Liver (tissue), 9 donors: ENCODE data around the gene LIN9. TPM values are rescaled to one million over a fixed set of nuclear protein-coding genes. Genes with fewer than 3 reads are reported as not detected.

Experiments
- DNase-seq: peaks from one replicate; pipeline ENCODE4 v3.0.0-alpha.2; 2017; ENCODE audit warnings: low spot score
- H3K27ac ChIP-seq, 2 donors: one replicate each; pipeline ENCODE4 v1.7.0; 2013; ENCODE audit warnings: inconsistent platforms in 2 of 2, low read length in 2 of 2, control low read depth in 1 of 2, low read depth in 1 of 2, mild to moderate bottlenecking in 1 of 2
- H3K27me3 ChIP-seq, 4 donors: one replicate each; pipeline versions ENCODE4 v1.6.1 to v1.7.0; 2013; ENCODE audit warnings: low read length in 3 of 4, inconsistent platforms in 1 of 4, mild to moderate bottlenecking in 1 of 4, moderate library complexity in 1 of 4; ENCODE audit not compliant: control insufficient read depth in 4 of 4, insufficient read depth in 4 of 4
- H3K36me3 ChIP-seq, 4 donors: one replicate each; pipeline versions ENCODE4 v1.6.1 to v1.7.0; 2013; ENCODE audit warnings: low read length in 3 of 4, mild to moderate bottlenecking in 3 of 4, low read depth in 1 of 4, moderate library complexity in 1 of 4; ENCODE audit not compliant: control insufficient read depth in 4 of 4, insufficient read depth in 3 of 4
- H3K4me1 ChIP-seq, 4 donors: one replicate each; pipeline versions ENCODE4 v1.6.1 to v1.7.0; 2013; ENCODE audit warnings: low read length in 3 of 4, mild to moderate bottlenecking in 3 of 4, moderate library complexity in 1 of 4; ENCODE audit not compliant: control insufficient read depth in 4 of 4, insufficient read depth in 4 of 4
- H3K4me3 ChIP-seq, 3 donors: one replicate each; pipeline versions ENCODE4 v1.6.1 to v1.7.0; 2013; ENCODE audit warnings: low read length in 3 of 3, control low read depth in 1 of 3, low read depth in 1 of 3, mild to moderate bottlenecking in 1 of 3
- H3K9ac ChIP-seq, 2 donors: one replicate each; pipeline ENCODE4 v1.7.0; 2013; ENCODE audit warnings: low read length in 2 of 2, mild to moderate bottlenecking in 2 of 2, moderate library complexity in 2 of 2, control low read depth in 1 of 2, low read depth in 1 of 2
- H3K9me3 ChIP-seq, 4 donors: one replicate each; pipeline versions ENCODE4 v1.6.1 to v1.7.0; 2013; ENCODE audit warnings: low read length in 3 of 4; ENCODE audit not compliant: control insufficient read depth in 4 of 4
- EGR1 ChIP-seq, 2 donors: IDR thresholded peaks; 2 replicates each; pipeline ENCODE4 v1.6.1; 2016 to 2018; ENCODE audit warnings: antibody characterized with exemption in 2 of 2, low read depth in 2 of 2
- FOXA1 ChIP-seq: IDR thresholded peaks from 2 replicates; pipeline ENCODE4 v1.6.1; 2016; ENCODE audit warnings: antibody characterized with exemption
- FOXA2 ChIP-seq: IDR thresholded peaks from 2 replicates; pipeline ENCODE4 v1.6.1; 2016; ENCODE audit warnings: antibody characterized with exemption
- GABPA ChIP-seq, 2 donors: IDR thresholded peaks in 1 of 2; conservative IDR thresholded peaks in 1 of 2; 2 replicates each; pipeline ENCODE4 v1.6.1; 2016; ENCODE audit warnings: antibody characterized with exemption in 2 of 2, mild to moderate bottlenecking in 1 of 2, moderate library complexity in 1 of 2
- HNF4A ChIP-seq, 2 donors: conservative IDR thresholded peaks; 2 replicates each; pipeline ENCODE4 v1.6.1; 2016; ENCODE audit warnings: antibody characterized with exemption in 2 of 2, mild to moderate bottlenecking in 2 of 2
- HNF4G ChIP-seq: IDR thresholded peaks from 2 replicates; pipeline ENCODE4 v1.6.1; 2016; ENCODE audit warnings: antibody characterized with exemption
- JUND ChIP-seq, 2 donors: IDR thresholded peaks; 2 replicates each; pipeline ENCODE4 v1.6.1; 2016; ENCODE audit warnings: antibody characterized with exemption in 2 of 2
- NR2F2 ChIP-seq: IDR thresholded peaks from 2 replicates; pipeline ENCODE4 v1.6.1; 2016; ENCODE audit warnings: antibody characterized with exemption
- RAD21 ChIP-seq, 2 donors: IDR thresholded peaks; 2 replicates each; pipeline ENCODE4 v1.6.1; 2016; ENCODE audit warnings: antibody characterized with exemption in 2 of 2, mild to moderate bottlenecking in 2 of 2
- RXRA ChIP-seq, 2 donors: IDR thresholded peaks; 2 replicates each; pipeline ENCODE4 v1.6.1; 2017 to 2018; ENCODE audit warnings: antibody characterized with exemption in 2 of 2, mild to moderate bottlenecking in 1 of 2
- SP1 ChIP-seq: IDR thresholded peaks from 2 replicates; pipeline ENCODE4 v1.6.1; 2018; ENCODE audit warnings: antibody characterized with exemption, mild to moderate bottlenecking
- YY1 ChIP-seq: IDR thresholded peaks from 2 replicates; pipeline ENCODE4 v1.6.1; 2016; ENCODE audit warnings: antibody characterized with exemption, mild to moderate bottlenecking
- WGBS: extraction: QIAGEN DNeasy Blood & Tissue Kit; methylation state at CpG from one replicate; pipeline ENCODE4 v1.1.7; 2013; 5-methylcytosine and 5-hydroxymethylcytosine counted together
- polyA plus RNA-seq, 2 donors: library from polyadenylated mRNA; stranded (reverse) in 1 of 2; unstranded in 1 of 2; fragments of 200-250 nt in 1 of 2; fragments of >200 nt in 1 of 2; fragmentation: Nextera tagmentation in 1 of 2; extraction: Ambion mirVana in 1 of 2; gene quantifications; one replicate each; pipeline versions ENCODE4 v1.2.1 to v1.2.3, GENCODE V29; 2013 to 2015
- total RNA-seq, 2 donors: library from RNA; depleted of rRNA; stranded (reverse); fragments of >200 nt; gene quantifications; one replicate each; pipeline ENCODE4 v1.2.3, GENCODE V29; 2014
- TF ChIP-seq, protein P1 (sequence below): IDR thresholded peaks from 2 replicates; pipeline ENCODE4 v1.6.1; 2016; ENCODE audit warnings: antibody characterized with exemption
- TF ChIP-seq, protein P2 (sequence below): IDR thresholded peaks from 2 replicates; pipeline ENCODE4 v1.6.1; 2016; ENCODE audit warnings: antibody characterized with exemption, mild to moderate bottlenecking
- TF ChIP-seq, protein P3 (sequence below): IDR thresholded peaks from 2 replicates; pipeline ENCODE4 v1.6.1; 2016; ENCODE audit warnings: antibody characterized with exemption
- TF ChIP-seq, protein P4 (sequence below): fragments of 150-350 bp; IDR thresholded peaks from 2 replicates; pipeline ENCODE4 v1.5.1; 2017; ENCODE audit warnings: improper control_type of control experiment, low read depth, low read length; ENCODE audit not compliant: missing input control
- donor health status: healthy.
- donor health status: healthy.
- donor health status: healthy.
- donor health status: healthy.
- donor health status: healthy.

Gene LIN9
- total and polyA plus RNA-seq, 4 donors, result 0.50 to 7.9 (median 1.00) TPM

DNA sequence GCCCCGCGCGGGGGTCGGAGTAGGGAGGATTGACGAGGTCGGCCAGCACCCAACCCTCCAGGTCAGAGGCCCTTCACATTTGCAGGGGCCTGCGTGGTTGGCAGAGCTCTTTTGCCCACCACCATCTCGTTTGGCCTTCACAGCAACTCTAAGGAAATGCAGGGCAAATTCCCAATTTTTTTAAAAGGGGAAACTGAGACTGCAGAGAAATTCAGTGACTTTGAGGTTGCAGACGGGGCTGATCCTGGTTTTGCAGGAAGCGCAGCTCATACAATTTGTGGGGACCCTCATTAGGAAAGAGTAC, 122.0 kb downstream of the LIN9 start:
- peak overlapping the region; percentile 56 to 84 for H3K27ac ChIP-seq
- WGBS, result 11% methylated on average over 10 of the region's 10 CpGs
- peak overlapping the region; percentile 52 to 95 for H3K9ac ChIP-seq
- no peaks in the 10 kb centered on the region for H3K9me3 ChIP-seq
- peak overlapping the region; percentile 76 to 95 (median 92) for H3K4me3 ChIP-seq
- peaks cover 1 to 22% (median 13%) of the 10 kb centered on the region in 4 donors for H3K4me1 ChIP-seq
- no peaks in the 10 kb centered on the region for H3K36me3 ChIP-seq
- no peaks in the 10 kb centered on the region for H3K27me3 ChIP-seq
- TF ChIP-seq JUND (IDR thresholded peaks at IDR 0.05), result no peak
- TF ChIP-seq, protein P1, sequence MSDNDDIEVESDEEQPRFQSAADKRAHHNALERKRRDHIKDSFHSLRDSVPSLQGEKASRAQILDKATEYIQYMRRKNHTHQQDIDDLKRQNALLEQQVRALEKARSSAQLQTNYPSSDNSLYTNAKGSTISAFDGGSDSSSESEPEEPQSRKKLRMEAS, result no peak
- no peak for TF ChIP-seq HNF4A (conservative IDR thresholded peaks at IDR 0.05)
- TF ChIP-seq SP1, result no peak
- no peak for TF ChIP-seq HNF4G
- no peak for TF ChIP-seq RAD21 (IDR thresholded peaks at IDR 0.05)
- TF ChIP-seq GABPA (IDR thresholded peaks at IDR 0.05 in 1 of 2, conservative IDR thresholded peaks at IDR 0.05 in 1 of 2), result no peak
- no peak for TF ChIP-seq RXRA (IDR thresholded peaks at IDR 0.05)
- TF ChIP-seq, protein P2, sequence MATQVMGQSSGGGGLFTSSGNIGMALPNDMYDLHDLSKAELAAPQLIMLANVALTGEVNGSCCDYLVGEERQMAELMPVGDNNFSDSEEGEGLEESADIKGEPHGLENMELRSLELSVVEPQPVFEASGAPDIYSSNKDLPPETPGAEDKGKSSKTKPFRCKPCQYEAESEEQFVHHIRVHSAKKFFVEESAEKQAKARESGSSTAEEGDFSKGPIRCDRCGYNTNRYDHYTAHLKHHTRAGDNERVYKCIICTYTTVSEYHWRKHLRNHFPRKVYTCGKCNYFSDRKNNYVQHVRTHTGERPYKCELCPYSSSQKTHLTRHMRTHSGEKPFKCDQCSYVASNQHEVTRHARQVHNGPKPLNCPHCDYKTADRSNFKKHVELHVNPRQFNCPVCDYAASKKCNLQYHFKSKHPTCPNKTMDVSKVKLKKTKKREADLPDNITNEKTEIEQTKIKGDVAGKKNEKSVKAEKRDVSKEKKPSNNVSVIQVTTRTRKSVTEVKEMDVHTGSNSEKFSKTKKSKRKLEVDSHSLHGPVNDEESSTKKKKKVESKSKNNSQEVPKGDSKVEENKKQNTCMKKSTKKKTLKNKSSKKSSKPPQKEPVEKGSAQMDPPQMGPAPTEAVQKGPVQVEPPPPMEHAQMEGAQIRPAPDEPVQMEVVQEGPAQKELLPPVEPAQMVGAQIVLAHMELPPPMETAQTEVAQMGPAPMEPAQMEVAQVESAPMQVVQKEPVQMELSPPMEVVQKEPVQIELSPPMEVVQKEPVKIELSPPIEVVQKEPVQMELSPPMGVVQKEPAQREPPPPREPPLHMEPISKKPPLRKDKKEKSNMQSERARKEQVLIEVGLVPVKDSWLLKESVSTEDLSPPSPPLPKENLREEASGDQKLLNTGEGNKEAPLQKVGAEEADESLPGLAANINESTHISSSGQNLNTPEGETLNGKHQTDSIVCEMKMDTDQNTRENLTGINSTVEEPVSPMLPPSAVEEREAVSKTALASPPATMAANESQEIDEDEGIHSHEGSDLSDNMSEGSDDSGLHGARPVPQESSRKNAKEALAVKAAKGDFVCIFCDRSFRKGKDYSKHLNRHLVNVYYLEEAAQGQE, result no peak
- no peak for TF ChIP-seq NR2F2
- TF ChIP-seq EGR1 (IDR thresholded peaks at IDR 0.05; ENCODE audit: low read depth in 2 of 2), result no peak
- TF ChIP-seq, protein P3, sequence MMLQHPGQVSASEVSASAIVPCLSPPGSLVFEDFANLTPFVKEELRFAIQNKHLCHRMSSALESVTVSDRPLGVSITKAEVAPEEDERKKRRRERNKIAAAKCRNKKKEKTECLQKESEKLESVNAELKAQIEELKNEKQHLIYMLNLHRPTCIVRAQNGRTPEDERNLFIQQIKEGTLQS, result no peak
- no peak for TF ChIP-seq YY1
- TF ChIP-seq FOXA2, result no peak
- TF ChIP-seq, protein P4, sequence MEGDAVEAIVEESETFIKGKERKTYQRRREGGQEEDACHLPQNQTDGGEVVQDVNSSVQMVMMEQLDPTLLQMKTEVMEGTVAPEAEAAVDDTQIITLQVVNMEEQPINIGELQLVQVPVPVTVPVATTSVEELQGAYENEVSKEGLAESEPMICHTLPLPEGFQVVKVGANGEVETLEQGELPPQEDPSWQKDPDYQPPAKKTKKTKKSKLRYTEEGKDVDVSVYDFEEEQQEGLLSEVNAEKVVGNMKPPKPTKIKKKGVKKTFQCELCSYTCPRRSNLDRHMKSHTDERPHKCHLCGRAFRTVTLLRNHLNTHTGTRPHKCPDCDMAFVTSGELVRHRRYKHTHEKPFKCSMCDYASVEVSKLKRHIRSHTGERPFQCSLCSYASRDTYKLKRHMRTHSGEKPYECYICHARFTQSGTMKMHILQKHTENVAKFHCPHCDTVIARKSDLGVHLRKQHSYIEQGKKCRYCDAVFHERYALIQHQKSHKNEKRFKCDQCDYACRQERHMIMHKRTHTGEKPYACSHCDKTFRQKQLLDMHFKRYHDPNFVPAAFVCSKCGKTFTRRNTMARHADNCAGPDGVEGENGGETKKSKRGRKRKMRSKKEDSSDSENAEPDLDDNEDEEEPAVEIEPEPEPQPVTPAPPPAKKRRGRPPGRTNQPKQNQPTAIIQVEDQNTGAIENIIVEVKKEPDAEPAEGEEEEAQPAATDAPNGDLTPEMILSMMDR, result no peak
- DNase-seq, result no peak

DNA sequence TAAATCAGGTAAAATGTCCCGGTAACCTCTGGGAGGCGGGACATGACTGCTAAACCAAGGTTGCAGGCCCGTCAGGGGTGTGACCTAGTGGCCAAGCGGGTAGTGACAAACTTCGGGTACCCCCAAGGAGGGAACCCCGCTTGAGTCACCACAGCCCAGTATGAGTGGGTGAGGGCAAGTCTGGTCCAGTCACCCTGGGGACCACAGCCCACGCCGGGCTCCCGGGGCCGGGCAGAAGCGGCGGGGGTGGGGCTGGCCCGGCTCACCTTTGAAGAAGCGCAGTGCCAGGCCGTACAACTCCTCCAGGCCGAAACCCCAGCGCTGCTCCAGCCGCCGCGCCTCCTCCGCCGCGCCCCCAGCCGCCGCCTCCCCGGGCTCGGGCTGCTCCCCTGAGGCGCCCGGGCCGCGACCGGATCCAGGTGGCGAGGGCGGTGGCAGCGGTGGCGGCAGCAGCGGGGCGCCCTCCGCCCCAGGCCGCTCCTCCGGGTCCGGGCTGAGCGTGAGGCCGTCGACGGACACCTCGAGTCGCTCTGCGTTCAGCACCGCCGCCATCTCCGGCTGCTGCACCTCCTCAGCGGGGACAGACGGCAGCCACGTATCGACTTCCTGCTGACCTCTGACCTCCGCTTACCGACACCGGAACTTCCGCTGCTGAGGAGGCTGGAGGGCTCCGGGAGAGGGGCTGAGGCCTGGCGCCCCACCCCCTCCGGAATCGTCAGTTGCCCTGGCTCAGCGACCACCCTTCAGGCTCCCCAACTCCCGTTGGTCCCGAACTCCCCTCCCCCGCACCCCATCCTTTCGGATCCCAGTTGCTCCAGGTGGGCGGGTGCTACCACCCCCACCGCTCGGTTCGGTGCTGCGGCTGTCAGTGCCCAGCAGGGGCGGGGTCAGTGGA, 122.6 kb downstream of the LIN9 start, which contains the start of gene ACBD3:
ACBD3 (minus strand) TSS at position 618 of the 895 bp plus-strand sequence; CDS start at position 552, 66 bp downstream.
- WGBS, result under 1% methylated on average over 74 of the region's 75 CpGs
- TF ChIP-seq HNF4A (conservative IDR thresholded peaks at IDR 0.05) (no peak), RAD21 (IDR thresholded peaks at IDR 0.05) (no peak), SP1 (no peak), FOXA2 (no peak), FOXA1 (no peak), JUND (IDR thresholded peaks at IDR 0.05) (no peak), GABPA (IDR thresholded peaks at IDR 0.05 in 1 of 2, conservative IDR thresholded peaks at IDR 0.05 in 1 of 2) (peak; percentile 78 to 94), YY1 (peak; percentile 92), HNF4G (no peak), NR2F2 (peak; percentile 69)
- TF ChIP-seq, protein P2, result no peak
- TF ChIP-seq, protein P4, result no peak
- TF ChIP-seq, protein P3, result no peak
- Histone ChIP-seq H3K27me3 (no peaks in the 10 kb centered on the region), H3K27ac (peak within 1 kb of the TSS; percentile 56 to 84), H3K9me3 (no peaks in the 10 kb centered on the region), H3K4me3 (peak within 1 kb of the TSS; percentile 76 to 95 (median 92)), H3K4me1 (peaks cover 5 to 25% (median 14%) of the 10 kb centered on the region in 4 donors), H3K36me3 (no peaks in the 10 kb centered on the region), H3K9ac (peak within 1 kb of the TSS; percentile 73 to 95)
- DNase-seq, result peak; percentile 86
